ENCODE data around the gene LSMEM2.

The LSMEM2 gene

GRCh38 chr3:50256978-50257890, 21.7 kb upstream of the LSMEM2 start:
- Histone ChIP-seq H3K9me3 (ENCODE audit: severe bottlenecking) (no peaks in the 10 kb centered on the region), H3K27ac (peak overlapping the region; percentile 27; the same call in 1 of the 2 replicates), H3K36me3 (peaks cover 44% of the 10 kb centered on the region), H3K27me3 (ENCODE audit: insufficient read depth, low read depth, severe bottlenecking) (no peaks in the 10 kb centered on the region), H3K4me3 (ENCODE audit: low read depth, low read length) (no peak overlapping the region)
- TF ChIP-seq, protein P1, sequence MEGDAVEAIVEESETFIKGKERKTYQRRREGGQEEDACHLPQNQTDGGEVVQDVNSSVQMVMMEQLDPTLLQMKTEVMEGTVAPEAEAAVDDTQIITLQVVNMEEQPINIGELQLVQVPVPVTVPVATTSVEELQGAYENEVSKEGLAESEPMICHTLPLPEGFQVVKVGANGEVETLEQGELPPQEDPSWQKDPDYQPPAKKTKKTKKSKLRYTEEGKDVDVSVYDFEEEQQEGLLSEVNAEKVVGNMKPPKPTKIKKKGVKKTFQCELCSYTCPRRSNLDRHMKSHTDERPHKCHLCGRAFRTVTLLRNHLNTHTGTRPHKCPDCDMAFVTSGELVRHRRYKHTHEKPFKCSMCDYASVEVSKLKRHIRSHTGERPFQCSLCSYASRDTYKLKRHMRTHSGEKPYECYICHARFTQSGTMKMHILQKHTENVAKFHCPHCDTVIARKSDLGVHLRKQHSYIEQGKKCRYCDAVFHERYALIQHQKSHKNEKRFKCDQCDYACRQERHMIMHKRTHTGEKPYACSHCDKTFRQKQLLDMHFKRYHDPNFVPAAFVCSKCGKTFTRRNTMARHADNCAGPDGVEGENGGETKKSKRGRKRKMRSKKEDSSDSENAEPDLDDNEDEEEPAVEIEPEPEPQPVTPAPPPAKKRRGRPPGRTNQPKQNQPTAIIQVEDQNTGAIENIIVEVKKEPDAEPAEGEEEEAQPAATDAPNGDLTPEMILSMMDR (IDR thresholded peaks at IDR 0.05; ENCODE audit: low read depth, low read length), result peak; percentile 89
- DNase-seq, result peak; percentile 84

GRCh38 chr3:50258029-50258680, 20.7 kb upstream of the LSMEM2 start:
- DNase-seq, result no peak
- no peaks in the 10 kb centered on the region for H3K9me3 ChIP-seq (ENCODE audit: severe bottlenecking)
- no peak overlapping the region for H3K4me3 ChIP-seq (ENCODE audit: low read depth, low read length)
- TF ChIP-seq, protein P1 (IDR thresholded peaks at IDR 0.05; ENCODE audit: low read depth, low read length), result no peak
- H3K36me3 ChIP-seq, result peaks cover 34% of the 10 kb centered on the region
- H3K27ac ChIP-seq, result no peak overlapping the region
- no peaks in the 10 kb centered on the region for H3K27me3 ChIP-seq (ENCODE audit: insufficient read depth, low read depth, severe bottlenecking)

- Histone ChIP-seq H3K4me3 (ENCODE audit: low read depth, low read length) (no peak overlapping the region), H3K27ac (peak overlapping the region; percentile 99), H3K36me3 (peaks cover 33% of the 10 kb centered on the region), H3K9me3 (ENCODE audit: severe bottlenecking) (no peaks in the 10 kb centered on the region), H3K27me3 (ENCODE audit: insufficient read depth, low read depth, severe bottlenecking) (no peaks in the 10 kb centered on the region)
- TF ChIP-seq, protein P1 (IDR thresholded peaks at IDR 0.05; ENCODE audit: low read depth, low read length), result 0 out of 2 replicates have a peak, but pooled peaks have one; percentile 5
- no peak for DNase-seq
Measured at GRCh38 chr3:50258979-50259378, 19.9 kb upstream of the LSMEM2 start.

- no peaks in the 10 kb centered on the region for H3K27me3 ChIP-seq (ENCODE audit: insufficient read depth, low read depth, severe bottlenecking)
- H3K9me3 ChIP-seq (ENCODE audit: severe bottlenecking), result no peaks in the 10 kb centered on the region
- TF ChIP-seq, protein P1 (IDR thresholded peaks at IDR 0.05; ENCODE audit: low read depth, low read length), result no peak
- peak overlapping the region; percentile 17; the same call in 1 of the 2 replicates for H3K4me3 ChIP-seq (ENCODE audit: low read depth, low read length)
- DNase-seq, result no peak
- peaks cover 27% of the 10 kb centered on the region for H3K36me3 ChIP-seq
- peak overlapping the region; percentile 99 for H3K27ac ChIP-seq
Measured at GRCh38 chr3:50259432-50260026, 19.4 kb upstream of the LSMEM2 start.

DNA sequence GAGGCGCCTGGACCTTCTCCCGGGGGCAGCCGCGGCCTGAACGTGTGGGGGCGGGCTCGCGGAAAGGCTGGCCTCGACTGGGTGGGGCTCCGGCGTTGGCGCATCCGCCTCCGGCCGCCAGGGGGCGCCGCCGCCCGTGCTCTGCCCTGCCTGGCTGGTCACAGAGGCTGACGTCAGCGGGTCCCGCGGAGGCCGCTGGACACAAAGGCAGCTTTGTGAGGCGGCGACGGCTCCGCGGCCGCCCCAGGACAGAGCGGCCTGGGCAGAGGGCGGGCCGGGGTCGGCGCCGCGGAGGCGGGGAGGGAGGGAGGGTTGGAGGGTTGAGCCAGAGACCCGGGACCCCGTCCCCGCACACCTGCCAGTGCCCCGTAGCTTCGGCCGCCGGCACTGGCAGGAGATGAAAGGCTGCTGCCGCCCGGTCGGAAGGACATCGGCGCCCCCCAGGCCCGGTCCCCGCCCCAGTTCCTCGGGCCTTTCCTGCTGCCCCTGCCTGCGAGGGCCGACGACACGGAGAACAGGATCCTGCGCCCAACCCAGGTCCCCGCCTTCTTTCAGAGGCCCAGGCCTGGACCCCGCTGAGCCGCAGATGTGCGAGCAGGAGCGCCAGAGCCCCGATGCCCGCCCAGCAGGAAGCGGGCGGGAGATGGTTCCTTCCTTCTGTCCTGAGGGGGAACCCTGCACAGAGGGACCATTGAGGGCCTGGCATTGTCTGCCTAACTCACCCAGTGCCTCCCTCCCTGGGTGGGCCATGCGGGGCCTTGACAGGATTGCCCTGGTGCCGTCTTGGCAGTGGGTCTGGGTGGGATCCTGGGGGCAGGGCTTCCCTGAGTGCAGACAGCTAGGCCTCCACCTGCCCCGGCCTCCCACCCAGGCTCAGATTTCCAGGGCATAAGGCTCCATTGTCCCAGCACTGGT, 18.6 kb upstream of the LSMEM2 start:
- Histone ChIP-seq H3K9me3 (ENCODE audit: severe bottlenecking) (no peaks in the 10 kb centered on the region), H3K27me3 (ENCODE audit: insufficient read depth, low read depth, severe bottlenecking) (no peaks in the 10 kb centered on the region), H3K4me3 (ENCODE audit: low read depth, low read length) (peak overlapping the region; percentile 64), H3K27ac (peak overlapping the region; percentile 99), H3K36me3 (peaks cover 25% of the 10 kb centered on the region)
- TF ChIP-seq, protein P1 (IDR thresholded peaks at IDR 0.05; ENCODE audit: low read depth, low read length), result peak; percentile 98
- peak; percentile 92 for DNase-seq

All from WERI-Rb-1 (cell line).